Ecto neural progenitor cell (in vitro differentiated cells): ENCODE data around the gene HOXD8.

Experiments used
- DNase-seq: peaks from one replicate; pipeline ENCODE4 v3.0.0-alpha.2; 2018; ENCODE audit warnings: low spot score

HOXD8 gene

GRCh38 chr2:176174382-176174823 is 44.9 kb downstream of the HOXD8 start:
- DNase-seq, result peak; percentile 50

DNA sequence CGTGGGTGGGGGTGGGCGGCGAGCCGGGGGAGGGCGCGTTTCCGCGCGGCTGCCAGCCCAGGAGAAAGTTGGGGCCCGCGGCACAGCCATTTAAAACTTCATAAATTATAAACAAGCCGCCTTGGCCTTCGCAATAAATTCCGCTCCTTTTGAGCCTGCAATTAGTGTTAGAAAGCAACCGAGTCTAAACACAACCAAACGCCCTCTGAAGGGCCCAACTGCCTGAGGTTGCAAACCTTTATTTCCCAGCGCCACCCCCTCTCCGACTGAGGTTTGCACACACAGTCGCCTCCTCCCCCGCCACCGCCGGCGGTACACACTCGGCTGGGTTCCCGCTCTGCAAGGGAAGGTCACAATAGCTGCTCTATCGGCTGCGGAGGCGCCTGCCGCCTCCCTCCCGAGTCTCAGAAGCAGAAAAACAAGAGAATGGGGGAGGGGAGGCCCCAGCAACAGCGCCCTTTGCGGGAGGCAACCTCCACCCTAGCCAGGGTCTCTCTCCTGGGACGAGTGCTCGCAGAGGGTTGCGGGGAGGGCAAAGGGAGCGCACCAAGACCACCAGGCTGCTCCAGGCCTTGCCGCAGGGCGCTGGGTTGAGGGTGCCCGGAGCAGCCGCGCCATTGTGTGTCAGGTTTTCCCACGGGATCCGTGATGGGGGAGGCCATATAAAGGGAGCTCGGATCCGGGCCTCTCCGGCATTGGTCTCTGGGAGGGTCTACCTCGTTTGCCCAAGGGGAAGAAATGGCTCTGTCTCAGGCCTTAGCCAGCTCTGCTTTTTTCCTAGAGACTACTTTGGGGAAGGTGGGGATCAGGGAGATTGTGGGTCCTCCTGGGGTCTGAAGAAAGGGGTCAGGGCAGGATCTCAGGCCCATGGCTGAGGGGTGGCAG is 45.6 kb downstream of the HOXD8 start:
- DNase-seq, result peak; percentile 79

DNA sequence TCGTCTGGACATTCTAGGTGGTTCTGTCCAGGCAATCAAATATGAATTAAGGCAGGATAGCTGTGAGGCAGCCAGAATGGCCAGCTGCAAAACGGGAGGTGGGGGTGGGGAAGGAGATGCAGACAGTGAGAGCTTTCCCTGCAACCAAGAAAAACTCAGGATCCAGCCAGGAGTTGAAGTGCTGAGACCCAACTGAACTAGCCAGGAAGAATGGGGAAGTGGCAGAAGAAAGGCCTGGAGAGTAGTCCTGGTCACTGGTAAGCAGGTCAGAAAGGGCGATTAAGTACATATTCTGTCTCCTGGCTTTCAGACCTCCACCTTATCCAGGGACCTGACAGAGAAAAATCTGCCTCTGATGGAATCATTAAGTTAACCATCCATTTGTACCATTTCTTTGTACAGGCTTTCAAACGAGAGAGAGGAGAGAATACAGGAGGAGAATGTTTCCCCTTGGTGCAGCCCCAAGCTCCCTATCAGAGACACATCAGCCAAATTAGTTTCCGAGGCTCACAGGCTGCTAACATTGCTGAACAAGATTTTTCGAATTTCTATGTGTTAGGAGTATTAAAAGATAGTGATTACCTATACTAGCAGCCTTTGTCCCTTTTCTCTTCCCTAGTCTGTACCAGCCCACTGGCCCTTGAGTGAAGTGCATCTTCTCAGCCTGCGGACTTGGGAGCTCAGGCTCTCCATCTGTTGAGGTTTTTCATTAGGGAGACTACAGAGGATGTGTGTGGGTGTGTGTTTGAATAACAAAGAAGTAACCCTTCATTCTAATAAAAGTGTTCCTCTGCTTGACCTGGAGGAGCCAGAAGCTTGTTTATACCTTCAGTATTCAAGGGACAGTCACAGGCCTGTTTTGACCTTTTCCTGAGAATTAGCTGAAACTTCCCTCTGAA is 46.5 kb downstream of the HOXD8 start:
- DNase-seq, result no peak

GRCh38 chr2:176177580-176178037 is 48.1 kb downstream of the HOXD8 start:
- no peak for DNase-seq

DNA sequence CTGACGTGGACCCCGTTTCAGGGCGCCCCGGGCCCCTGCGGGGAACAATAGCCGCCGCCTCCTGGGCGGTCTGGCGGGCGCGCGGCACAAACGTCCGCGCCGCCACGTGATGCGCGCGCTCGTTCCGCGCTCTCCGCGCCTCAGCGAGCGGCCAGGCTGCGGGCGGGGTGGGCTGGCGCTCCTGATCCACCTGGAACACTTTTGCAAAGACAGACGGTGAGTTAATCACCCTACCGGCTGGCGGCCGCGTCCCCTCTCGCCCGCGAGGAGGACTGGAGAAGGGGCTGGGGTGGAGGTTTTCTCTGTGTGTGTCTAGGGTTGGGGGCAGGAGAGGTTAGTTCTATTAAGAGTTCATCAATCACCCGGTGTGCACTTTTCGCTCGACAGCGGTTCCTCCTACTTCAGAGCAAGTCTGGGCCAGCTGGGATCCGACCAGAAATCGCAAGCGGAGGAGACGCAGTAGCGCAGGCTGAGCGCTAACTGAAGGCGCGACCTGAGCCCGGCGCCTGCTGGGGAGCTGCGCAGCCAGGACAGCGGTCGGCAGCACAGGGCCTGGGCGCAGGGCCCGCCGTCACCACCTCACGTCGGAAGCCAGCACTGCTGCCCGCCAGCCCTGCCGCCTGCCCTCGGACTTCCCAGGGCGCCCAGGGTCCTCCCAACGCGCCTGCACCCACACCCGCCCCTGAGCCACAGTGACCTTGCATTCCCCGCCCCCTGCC is 48.7 kb downstream of the HOXD8 start:
- no peak for DNase-seq

- DNase-seq, result no peak
These were observed 49.3 kb downstream of the HOXD8 start for GRCh38 chr2:176178757-176179295.

DNA sequence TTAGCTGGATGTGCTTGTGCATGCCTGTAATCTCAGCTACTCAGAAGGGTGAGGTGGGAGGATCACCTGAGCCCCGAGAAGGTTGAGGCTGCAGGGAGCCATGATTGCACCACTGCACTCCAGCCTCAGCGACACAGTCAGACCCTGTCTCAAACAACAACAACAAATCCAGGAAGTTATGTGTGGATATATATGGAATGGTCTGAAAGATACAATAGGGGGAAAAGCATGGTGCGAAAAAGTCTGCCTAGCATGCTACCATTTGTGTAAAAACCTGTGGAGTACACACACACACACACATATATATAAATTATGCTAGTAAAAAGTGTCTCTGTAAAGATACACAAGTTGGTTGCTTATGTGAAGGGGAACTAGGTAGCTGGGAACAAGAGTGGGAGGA is 52.0 kb downstream of the HOXD8 start:
- no peak for DNase-seq
